HUES48 (cell line): ENCODE data around the gene TRIM45.
A peak's percentile ranks its signal among the peaks of the same experiment; 100 is the strongest.
"Not testable (repeated sequence)": the region's sequence is repeated elsewhere in the genome, so short reads cannot be mapped to it uniquely, and the experiment has no call there.

Experiments
- H3K27ac ChIP-seq: one replicate; pipeline ENCODE4 v1.7.0; 2013; ENCODE audit warnings: low read depth, low read length, inconsistent platforms
- H3K27me3 ChIP-seq: 2 replicates; pipeline ENCODE4 v1.6.1; 2013; ENCODE audit warnings: mild to moderate bottlenecking, low read length; ENCODE audit not compliant: control insufficient read depth, insufficient read depth
- H3K36me3 ChIP-seq: 2 replicates; pipeline ENCODE4 v1.6.1; 2013; ENCODE audit warnings: low read length; ENCODE audit not compliant: control insufficient read depth, insufficient read depth
- H3K4me1 ChIP-seq: 2 replicates; pipeline ENCODE4 v1.6.1; 2013; ENCODE audit warnings: mild to moderate bottlenecking, low read length; ENCODE audit not compliant: control insufficient read depth, insufficient read depth
- H3K4me3 ChIP-seq: 2 replicates; pipeline ENCODE4 v1.5.1; 2013; ENCODE audit warnings: mild to moderate bottlenecking, low read depth, low read length
- H3K9ac ChIP-seq: 2 replicates; pipeline ENCODE4 v1.6.1; 2013; ENCODE audit warnings: mild to moderate bottlenecking, low read depth, low read length, moderate library complexity
- H3K9me3 ChIP-seq: 2 replicates; pipeline ENCODE4 v1.6.1; 2013; ENCODE audit warnings: low read length; ENCODE audit not compliant: control insufficient read depth, insufficient read depth

TRIM45 gene, protein sequence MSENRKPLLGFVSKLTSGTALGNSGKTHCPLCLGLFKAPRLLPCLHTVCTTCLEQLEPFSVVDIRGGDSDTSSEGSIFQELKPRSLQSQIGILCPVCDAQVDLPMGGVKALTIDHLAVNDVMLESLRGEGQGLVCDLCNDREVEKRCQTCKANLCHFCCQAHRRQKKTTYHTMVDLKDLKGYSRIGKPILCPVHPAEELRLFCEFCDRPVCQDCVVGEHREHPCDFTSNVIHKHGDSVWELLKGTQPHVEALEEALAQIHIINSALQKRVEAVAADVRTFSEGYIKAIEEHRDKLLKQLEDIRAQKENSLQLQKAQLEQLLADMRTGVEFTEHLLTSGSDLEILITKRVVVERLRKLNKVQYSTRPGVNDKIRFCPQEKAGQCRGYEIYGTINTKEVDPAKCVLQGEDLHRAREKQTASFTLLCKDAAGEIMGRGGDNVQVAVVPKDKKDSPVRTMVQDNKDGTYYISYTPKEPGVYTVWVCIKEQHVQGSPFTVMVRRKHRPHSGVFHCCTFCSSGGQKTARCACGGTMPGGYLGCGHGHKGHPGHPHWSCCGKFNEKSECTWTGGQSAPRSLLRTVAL

DNA sequence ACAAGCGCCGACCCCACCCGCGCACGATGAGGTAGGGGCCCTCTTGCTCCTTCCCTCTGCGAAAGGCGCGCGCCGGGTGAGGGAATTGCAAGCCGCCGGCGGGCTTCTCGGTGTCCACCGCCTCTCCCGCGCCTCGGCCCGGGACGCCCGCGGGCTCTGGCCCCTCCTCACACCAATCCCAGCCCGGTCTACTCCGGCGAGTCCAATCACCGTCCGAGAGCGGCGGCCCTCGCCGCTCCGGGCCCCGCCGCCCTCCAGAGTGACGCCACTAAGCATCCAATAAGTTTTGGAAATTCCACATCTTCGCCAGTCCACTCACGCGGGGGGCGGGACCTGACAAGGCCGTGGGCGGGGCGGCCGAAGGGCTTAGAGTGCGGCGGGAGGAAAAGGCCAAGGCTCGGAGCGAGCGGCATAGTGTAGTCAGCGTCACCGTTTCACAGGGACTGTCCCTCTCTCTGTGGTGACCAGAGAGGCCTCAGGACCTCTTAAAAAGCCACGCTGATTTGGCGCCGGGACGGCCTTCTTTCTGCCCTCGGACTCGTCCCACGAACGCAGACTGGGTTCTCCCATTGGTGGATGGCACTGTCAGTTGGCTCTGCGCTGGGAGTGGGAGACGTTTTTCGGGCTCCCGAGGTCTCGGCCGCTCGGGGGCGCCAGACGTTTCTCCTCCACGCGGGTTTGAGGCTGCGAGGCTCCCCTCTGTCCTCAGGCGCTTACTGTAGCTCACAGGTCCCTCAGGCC, at the start of gene TRIM45:
Gene TRIM45 (minus strand): TSS at position 161 of the 741 bp plus-strand sequence. CDS start 548 bp downstream, outside the sequence.
- H3K27me3 ChIP-seq = no peaks in the 10 kb centered on the region
- H3K4me3 ChIP-seq = peak within 1 kb of the TSS; percentile 87
- peak within 1 kb of the TSS; percentile 89 for H3K27ac ChIP-seq
- H3K4me1 ChIP-seq = peaks cover 19% of the 10 kb centered on the region
- peaks cover 22% of the 10 kb centered on the region for H3K36me3 ChIP-seq
- H3K9ac ChIP-seq = peak within 1 kb of the TSS; percentile 88
- no peaks in the 10 kb centered on the region for H3K9me3 ChIP-seq

DNA sequence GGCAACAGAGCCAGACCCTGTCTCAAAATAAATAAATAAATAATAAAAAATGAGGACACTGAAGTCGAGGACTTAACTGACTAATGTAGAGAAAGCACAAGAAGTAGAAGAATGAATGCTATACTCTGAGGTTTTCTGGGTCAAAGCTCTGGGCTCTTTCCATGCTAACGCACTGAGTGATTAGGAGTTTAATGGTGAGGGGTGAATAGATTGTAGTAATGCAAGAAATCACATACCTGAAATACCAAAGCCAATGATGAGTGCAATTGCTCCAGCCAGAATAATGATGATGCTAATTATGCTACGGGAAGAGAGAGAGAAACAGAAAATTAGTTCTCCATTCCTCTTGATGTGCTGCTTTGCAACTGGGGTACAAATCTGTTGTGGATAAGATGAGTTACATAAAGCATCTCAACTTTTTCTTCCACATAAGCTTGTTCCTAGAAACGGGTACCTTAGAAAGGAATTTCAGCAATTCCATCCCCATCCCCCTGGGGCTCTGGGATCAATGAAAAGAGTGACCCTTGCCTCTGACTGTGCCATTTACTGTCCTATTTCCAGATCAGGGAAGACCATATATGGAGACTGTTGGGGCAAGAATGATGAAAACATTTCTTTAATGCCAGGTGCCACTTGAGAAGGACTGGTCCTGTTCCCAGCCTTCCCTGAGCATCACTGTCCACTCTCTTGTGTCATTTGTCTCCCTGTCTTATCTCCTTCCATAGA, 48.5 kb upstream of the TRIM45 start:
- Histone ChIP-seq H3K4me1 (peaks cover 22% of the 10 kb centered on the region), H3K4me3 (peak overlapping the region; percentile 13; the same call in 1 of the 2 replicates), H3K9ac (no peak overlapping the region), H3K27ac (no peak overlapping the region), H3K9me3 (no peaks in the 10 kb centered on the region), H3K27me3 (no peaks in the 10 kb centered on the region), H3K36me3 (no peaks in the 10 kb centered on the region)

DNA sequence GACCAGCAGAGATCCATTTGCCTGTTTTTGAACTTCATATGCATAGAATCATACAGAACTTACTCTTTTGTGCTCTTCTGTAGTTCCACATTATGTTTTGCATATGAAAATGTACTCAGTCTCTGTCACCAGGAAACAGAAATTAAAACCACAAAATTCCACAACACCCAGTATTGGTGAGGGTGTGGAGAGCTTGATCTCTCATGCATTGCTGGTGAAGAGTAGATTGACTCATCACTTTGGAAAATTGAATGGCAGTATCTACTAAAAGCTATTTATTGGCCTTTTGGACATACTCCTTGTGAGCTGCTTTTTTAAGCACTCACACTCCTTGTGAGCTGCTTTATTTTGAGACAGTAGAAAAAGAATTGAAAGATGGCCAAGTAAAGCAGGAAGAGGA, 45.9 kb upstream of the TRIM45 start:
- Histone ChIP-seq H3K4me1 (peaks cover 26% of the 10 kb centered on the region), H3K36me3 (no peaks in the 10 kb centered on the region), H3K27ac (no peak overlapping the region), H3K9ac (no peak overlapping the region), H3K9me3 (no peaks in the 10 kb centered on the region), H3K4me3 (no peak overlapping the region), H3K27me3 (no peaks in the 10 kb centered on the region)

DNA sequence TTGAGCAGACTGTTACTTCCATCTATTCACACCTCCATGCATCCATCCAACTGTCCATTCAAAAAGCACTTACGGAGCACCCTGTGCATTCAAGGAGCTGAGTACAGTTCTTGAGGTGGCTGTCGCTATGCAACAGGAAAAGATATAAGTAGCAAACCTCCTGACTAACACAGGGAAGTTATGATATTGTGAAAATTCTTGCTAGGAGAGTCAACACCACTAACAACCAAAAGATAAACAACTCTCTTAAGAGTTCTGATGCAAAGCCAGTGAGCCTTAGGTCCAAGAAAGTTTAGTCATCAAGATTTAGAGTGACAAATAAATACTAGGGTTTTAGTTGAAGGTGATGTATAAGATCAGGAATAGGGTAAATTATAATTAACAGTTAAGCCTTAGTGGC, 44.5 kb upstream of the TRIM45 start:
- H3K4me1 ChIP-seq = peaks cover 25% of the 10 kb centered on the region
- H3K36me3 ChIP-seq = no peaks in the 10 kb centered on the region
- H3K9me3 ChIP-seq = no peaks in the 10 kb centered on the region
- H3K4me3 ChIP-seq = no peak overlapping the region
- H3K27me3 ChIP-seq = no peaks in the 10 kb centered on the region
- no peak overlapping the region for H3K27ac ChIP-seq
- no peak overlapping the region for H3K9ac ChIP-seq

DNA sequence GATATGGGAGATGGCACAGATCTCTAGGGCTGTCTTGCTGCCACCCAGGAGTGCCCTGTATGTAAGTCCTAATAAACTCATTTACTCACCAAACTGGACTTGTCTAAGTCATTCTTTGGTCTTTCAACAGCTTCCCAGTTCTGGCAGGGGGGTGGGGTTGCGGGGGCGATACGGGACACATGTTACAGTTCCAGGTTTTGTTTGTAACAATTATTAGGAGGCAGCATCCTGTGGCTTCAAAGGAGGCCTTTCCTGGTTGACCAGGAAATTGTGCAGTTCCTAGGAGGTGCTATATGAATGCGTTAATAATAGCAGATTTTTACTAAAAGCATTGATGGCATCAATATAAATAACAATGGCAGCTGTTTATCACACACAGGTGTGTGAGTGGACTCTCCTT, 42.7 kb upstream of the TRIM45 start:
- Histone ChIP-seq H3K9ac (no peak overlapping the region), H3K4me3 (no peak overlapping the region), H3K4me1 (peaks cover 18% of the 10 kb centered on the region), H3K27me3 (no peaks in the 10 kb centered on the region), H3K27ac (no peak overlapping the region), H3K9me3 (no peaks in the 10 kb centered on the region; the same call in 1 of the 2 replicates), H3K36me3 (no peaks in the 10 kb centered on the region)

DNA sequence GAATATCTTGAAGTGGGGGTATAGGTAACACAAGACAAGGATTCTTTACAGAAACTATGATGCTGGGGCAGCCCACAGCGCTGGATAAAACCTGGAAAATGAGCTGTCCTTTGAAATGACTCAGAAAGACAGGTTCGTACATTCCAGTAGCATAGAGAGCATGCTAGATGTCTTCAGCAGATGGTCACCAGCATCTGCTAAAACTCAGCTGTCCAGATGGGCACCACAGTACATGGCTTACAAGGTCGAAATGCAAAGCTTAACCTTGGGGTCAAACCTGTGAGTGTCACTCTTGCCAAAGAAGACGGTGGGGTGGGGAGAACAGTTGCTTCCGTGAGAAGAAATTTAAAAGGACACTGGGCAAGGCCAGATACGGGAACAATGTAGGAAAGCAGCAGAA, 41.3 kb upstream of the TRIM45 start:
- peaks cover 5% of the 10 kb centered on the region for H3K9me3 ChIP-seq
- H3K9ac ChIP-seq = no peak overlapping the region
- peaks cover 18% of the 10 kb centered on the region for H3K4me1 ChIP-seq
- H3K27ac ChIP-seq = no peak overlapping the region
- H3K36me3 ChIP-seq = no peaks in the 10 kb centered on the region
- H3K4me3 ChIP-seq = no peak overlapping the region
- no peaks in the 10 kb centered on the region for H3K27me3 ChIP-seq

DNA sequence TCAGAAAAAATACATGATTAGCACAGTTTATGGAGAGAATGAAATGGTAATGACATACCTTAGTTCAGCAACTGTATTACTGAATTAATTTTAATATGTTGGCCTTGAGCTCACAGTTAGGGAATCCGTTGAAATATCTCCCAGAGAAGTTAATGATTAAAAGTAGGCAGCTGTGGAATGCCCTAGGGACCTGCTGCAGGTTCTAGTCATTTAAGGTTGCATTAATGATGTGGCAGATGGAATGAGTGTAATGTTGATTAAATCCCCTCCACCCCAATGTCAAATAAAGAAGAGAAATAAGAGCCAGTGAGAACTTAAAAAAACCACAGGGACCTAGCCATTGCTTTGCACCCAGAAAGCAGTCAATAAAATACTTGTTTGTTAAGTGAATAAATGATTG, 40.3 kb upstream of the TRIM45 start:
- Histone ChIP-seq H3K27me3 (no peaks in the 10 kb centered on the region), H3K4me3 (no peak overlapping the region), H3K4me1 (peaks cover 18% of the 10 kb centered on the region), H3K27ac (no peak overlapping the region), H3K9ac (no peak overlapping the region), H3K9me3 (peaks cover 5% of the 10 kb centered on the region), H3K36me3 (no peaks in the 10 kb centered on the region)

DNA sequence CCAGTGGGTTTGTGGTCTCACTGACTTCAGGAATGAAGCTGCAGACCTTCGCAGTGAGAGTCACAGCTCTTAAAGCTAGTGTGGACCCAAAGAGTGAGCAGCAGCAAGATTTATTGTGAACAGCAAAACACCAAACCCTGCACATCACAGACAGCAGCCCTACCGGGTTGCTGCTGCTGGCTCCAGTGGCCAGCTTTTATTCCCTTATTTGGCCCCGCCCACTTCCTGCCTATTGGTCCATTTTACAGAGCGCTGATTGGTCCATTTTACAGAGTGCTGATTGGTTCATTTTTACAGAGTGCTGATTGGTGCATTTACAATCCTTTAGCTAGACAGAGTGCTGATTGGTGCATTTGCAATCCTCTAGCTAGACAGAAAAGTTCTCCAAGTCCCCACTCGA, 29.8 kb upstream of the TRIM45 start:
- not testable (repeated sequence) for H3K27ac ChIP-seq, H3K9ac ChIP-seq, H3K9me3 ChIP-seq, H3K4me3 ChIP-seq, H3K36me3 ChIP-seq, H3K27me3 ChIP-seq
- H3K4me1 ChIP-seq = peaks cover 17% of the 10 kb centered on the region

DNA sequence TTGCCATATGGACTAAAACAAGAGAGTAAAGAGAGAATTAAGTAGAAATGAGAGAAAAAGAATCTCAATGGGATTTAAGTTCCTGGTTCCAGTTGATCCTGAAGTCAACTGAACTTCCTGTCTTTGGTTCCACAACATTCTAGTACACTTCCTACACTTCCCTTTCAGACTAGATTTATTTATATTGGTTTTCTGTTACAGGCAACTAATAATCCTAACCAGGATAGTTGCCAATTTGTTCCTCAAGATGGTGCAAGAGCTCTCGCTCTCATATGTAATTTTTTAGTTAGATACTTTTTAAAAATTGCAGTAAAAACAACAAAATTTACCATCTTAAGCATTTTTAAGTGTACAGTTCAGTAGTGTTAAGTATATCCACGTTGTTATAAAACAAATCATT, 28.8 kb upstream of the TRIM45 start:
- Histone ChIP-seq H3K4me1 (peaks cover 17% of the 10 kb centered on the region), H3K36me3 (no peaks in the 10 kb centered on the region), H3K27ac (no peak overlapping the region), H3K9me3 (no peaks in the 10 kb centered on the region; the same call in 1 of the 2 replicates), H3K27me3 (no peaks in the 10 kb centered on the region), H3K9ac (no peak overlapping the region), H3K4me3 (no peak overlapping the region)

DNA sequence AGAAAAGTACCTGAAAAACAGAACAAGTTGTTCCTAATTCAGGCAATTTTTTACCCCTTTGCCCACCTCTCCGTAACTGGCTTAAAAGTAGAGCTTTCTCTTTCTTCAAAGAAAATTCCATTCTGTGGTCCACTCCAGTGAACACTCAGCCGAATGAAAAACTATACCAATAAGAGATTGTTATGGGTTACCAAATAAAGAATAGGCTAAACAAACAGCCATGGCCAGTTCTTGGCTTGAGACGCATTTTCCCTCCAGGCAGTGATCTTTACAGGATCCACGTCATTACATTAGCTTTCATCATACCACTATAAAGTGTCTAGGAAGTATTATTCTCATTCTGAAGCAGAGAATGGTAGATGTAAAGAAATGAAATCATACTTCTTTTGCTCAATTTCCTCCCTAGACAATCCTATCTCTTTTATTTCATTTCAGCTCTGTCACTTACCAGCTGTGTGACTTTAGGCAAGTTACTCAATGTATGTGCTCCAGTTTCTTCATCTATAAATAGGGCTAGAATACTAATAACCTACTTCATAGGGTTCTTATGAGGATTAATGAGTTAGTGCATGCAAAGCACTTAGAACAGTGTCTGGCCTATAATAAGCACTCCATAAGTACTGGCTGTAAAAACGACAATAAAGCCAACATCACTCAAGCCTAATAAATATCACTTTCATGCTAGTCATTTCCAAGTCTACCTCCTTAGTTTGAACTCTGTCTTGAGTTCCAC, 26.5 kb upstream of the TRIM45 start:
- H3K4me1 ChIP-seq = peaks cover 17% of the 10 kb centered on the region
- H3K9me3 ChIP-seq = no peaks in the 10 kb centered on the region; the same call in 1 of the 2 replicates
- no peak overlapping the region for H3K27ac ChIP-seq
- no peak overlapping the region for H3K9ac ChIP-seq
- no peak overlapping the region for H3K4me3 ChIP-seq
- H3K36me3 ChIP-seq = no peaks in the 10 kb centered on the region
- no peaks in the 10 kb centered on the region for H3K27me3 ChIP-seq
